Natural killer cell (primary cell): Measurements from ENCODE around the gene ERBB4. TPM values are rescaled to one million over a fixed set of nuclear protein-coding genes. Genes with fewer than 3 reads are reported as not detected.

Experiments used
- ATAC-seq, 3 donors: fragments of 150-1000 bp in 2 of 3; fragments of 200-7000 bp in 1 of 3; cut with Tn5 transposase; 1 replicate in 1 of 3; 2 replicates in 2 of 3; pipeline ENCODE4 v1.10.0; 2021; ENCODE audit warnings: mild to moderate bottlenecking in 2 of 3, moderate library complexity in 2 of 3
- DNase-seq, 2 donors: peaks; one replicate each; pipeline versions ENCODE4 v3.0.0 to v3.0.0-alpha.2; 2013 to 2021; ENCODE audit warnings: mixed read lengths in 1 of 2
- H3K27ac ChIP-seq: one replicate; pipeline ENCODE4 v1.5.1; 2013; ENCODE audit warnings: mild to moderate bottlenecking, low read length
- H3K27me3 ChIP-seq: one replicate; pipeline ENCODE4 v1.6.1; 2013; ENCODE audit warnings: low read length; ENCODE audit not compliant: control insufficient read depth, insufficient read depth
- H3K36me3 ChIP-seq: one replicate; pipeline ENCODE4 v1.6.1; 2013; ENCODE audit warnings: low read length; ENCODE audit not compliant: control insufficient read depth, insufficient read depth
- H3K4me1 ChIP-seq: one replicate; pipeline ENCODE4 v1.6.1; 2013; ENCODE audit warnings: low read length; ENCODE audit not compliant: control insufficient read depth, insufficient read depth
- H3K4me3 ChIP-seq: one replicate; pipeline ENCODE4 v1.5.1; 2013; ENCODE audit warnings: low read length
- H3K9me3 ChIP-seq: one replicate; pipeline ENCODE4 v1.6.1; 2013; ENCODE audit warnings: low read length; ENCODE audit not compliant: control insufficient read depth, insufficient read depth
- H3K27ac Mint-ChIP-seq, 2 donors: one replicate each; pipeline ENCODE4 v1.8.0; 2022; ENCODE audit warnings: mild to moderate bottlenecking in 2 of 2, mixed read lengths in 2 of 2, moderate library complexity in 1 of 2
- H3K27me3 Mint-ChIP-seq, 2 donors: one replicate each; pipeline ENCODE4 v1.8.0; 2022; ENCODE audit warnings: low read depth in 2 of 2, mixed read lengths in 2 of 2
- H3K36me3 Mint-ChIP-seq: one replicate; pipeline ENCODE4 v1.8.0; 2022; ENCODE audit warnings: mixed read lengths
- H3K4me1 Mint-ChIP-seq, 2 donors: one replicate each; pipeline ENCODE4 v1.8.0; 2022; ENCODE audit warnings: mixed read lengths in 2 of 2
- H3K4me3 Mint-ChIP-seq: one replicate; pipeline ENCODE4 v1.8.0; 2022; ENCODE audit warnings: mild to moderate bottlenecking, moderate library complexity, mixed read lengths
- H3K9me3 Mint-ChIP-seq, 2 donors: one replicate each; pipeline ENCODE4 v1.8.0; 2022; ENCODE audit warnings: mixed read lengths in 2 of 2
- WGBS: methylation state at CpG from one replicate; pipeline ENCODE4 v1.1.7; 2013; ENCODE audit warnings: missing lambda C conversion rate; ENCODE audit not compliant: insufficient coverage; 5-methylcytosine and 5-hydroxymethylcytosine counted together
- intact Hi-C: fragments of 100-400 bp; cut with micrococcal nuclease; formaldehyde crosslinking; loops from one replicate; pipeline ENCODE4 v1.14.2; 2022
- total RNA-seq, 4 donors: library from RNA; stranded (reverse); fragments of 120-200 nt in 1 of 4; gene quantifications; one replicate each; pipeline versions ENCODE4 v1.2.3 to v1.2.4, GENCODE V29; 2013 to 2022
- TF ChIP-seq, protein P1 (sequence below): fragments of 200-600 bp; IDR thresholded peaks from one replicate; pipeline ENCODE4 v1.8.0; 2022; ENCODE audit warnings: antibody characterized with exemption

The ERBB4 gene
- total RNA-seq, 3 donors from 2014 or later (not counting 1 experiment from before 2014, with no cell fraction given): 0.08 TPM; not detected in 2

DNA sequence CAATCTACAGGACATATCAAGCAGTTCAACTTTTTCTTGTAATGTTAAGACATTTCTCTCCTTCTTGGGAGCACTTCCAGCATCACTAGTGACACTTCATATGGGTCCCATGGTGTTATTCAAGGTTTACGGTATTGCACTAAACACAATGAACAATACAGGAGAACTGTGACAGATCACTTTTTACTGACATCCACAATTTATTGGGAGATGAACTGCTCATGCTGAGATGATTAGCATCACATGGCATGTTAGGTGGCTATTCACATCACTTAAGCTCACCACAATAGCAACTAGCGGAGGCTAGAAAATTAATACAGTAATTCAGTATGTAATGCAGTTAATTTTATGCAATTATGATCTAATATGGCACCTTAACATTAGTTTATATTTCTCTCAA is 264.4 kb downstream of the ERBB4 start:
- Mint-ChIP-seq H3K4me3 (no peak overlapping the region), H3K27me3 (no peaks in the 10 kb centered on the region), H3K4me1 (no peaks in the 10 kb centered on the region), H3K27ac (no peak overlapping the region), H3K9me3 (peaks cover 2 to 4% of the 10 kb centered on the region in 2 donors), H3K36me3 (no peaks in the 10 kb centered on the region)
- Histone ChIP-seq H3K4me3 (no peak overlapping the region), H3K4me1 (no peaks in the 10 kb centered on the region), H3K9me3 (no peaks in the 10 kb centered on the region), H3K27me3 (no peaks in the 10 kb centered on the region), H3K27ac (no peak overlapping the region), H3K36me3 (no peaks in the 10 kb centered on the region)
- WGBS: 100% methylated on average over 1 of the region's 2 CpGs
- DNase-seq (no peak), ATAC-seq (no peak)
- intact Hi-C loops: no loop called here
- TF ChIP-seq, protein P1, sequence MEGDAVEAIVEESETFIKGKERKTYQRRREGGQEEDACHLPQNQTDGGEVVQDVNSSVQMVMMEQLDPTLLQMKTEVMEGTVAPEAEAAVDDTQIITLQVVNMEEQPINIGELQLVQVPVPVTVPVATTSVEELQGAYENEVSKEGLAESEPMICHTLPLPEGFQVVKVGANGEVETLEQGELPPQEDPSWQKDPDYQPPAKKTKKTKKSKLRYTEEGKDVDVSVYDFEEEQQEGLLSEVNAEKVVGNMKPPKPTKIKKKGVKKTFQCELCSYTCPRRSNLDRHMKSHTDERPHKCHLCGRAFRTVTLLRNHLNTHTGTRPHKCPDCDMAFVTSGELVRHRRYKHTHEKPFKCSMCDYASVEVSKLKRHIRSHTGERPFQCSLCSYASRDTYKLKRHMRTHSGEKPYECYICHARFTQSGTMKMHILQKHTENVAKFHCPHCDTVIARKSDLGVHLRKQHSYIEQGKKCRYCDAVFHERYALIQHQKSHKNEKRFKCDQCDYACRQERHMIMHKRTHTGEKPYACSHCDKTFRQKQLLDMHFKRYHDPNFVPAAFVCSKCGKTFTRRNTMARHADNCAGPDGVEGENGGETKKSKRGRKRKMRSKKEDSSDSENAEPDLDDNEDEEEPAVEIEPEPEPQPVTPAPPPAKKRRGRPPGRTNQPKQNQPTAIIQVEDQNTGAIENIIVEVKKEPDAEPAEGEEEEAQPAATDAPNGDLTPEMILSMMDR: no peak

DNA sequence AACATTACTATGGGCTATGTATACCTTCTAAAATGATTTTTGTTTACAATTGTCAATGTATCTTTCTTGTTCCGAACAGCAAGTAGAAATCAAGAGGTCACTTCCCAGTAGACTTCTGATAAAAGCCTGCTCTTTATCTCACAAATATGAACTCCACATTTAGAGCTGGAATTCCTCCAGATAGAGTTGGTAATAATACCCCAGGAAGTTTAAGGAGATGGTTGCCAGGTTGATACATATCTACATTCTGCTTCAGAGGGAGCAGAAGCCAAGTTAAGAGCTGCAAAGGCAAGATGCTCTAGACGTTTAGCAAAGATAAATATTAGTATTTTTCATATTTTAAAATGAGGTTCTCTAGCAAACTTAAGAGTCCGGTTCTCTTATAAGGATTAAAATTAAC is 267.0 kb downstream of the ERBB4 start:
- Mint-ChIP-seq H3K4me3 (no peak overlapping the region), H3K4me1 (no peaks in the 10 kb centered on the region), H3K27ac (no peak overlapping the region), H3K27me3 (no peaks in the 10 kb centered on the region), H3K36me3 (no peaks in the 10 kb centered on the region), H3K9me3 (peaks cover 0 to 4% of the 10 kb centered on the region in 2 donors)
- intact Hi-C loops: no loop called here
- Histone ChIP-seq H3K9me3 (no peaks in the 10 kb centered on the region), H3K4me1 (no peaks in the 10 kb centered on the region), H3K36me3 (no peaks in the 10 kb centered on the region), H3K27me3 (no peaks in the 10 kb centered on the region), H3K4me3 (no peak overlapping the region), H3K27ac (no peak overlapping the region)
- TF ChIP-seq, protein P1: no peak
- 80% methylated on average over 2 of the region's 3 CpGs for WGBS
- ATAC-seq (no peak), DNase-seq (no peak)

DNA sequence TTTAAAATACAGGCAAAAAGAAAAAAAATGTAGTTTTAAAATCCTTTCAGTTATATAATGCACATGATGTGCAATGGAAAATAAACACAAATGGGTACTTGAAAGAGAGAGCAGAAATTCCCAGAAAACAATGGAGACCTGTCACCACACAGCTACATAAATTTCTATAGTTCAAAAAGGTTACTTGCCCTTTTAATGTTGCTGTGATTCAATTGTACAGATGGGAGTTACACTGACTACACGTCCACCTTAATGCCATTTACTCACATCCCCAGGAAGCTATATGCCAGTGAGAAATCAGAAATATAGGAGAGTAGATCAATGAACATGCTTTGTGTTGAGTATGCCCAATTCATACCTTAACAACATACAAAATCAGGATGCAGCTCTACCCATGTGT is 269.6 kb downstream of the ERBB4 start:
- no CpG with 5 or more reads among the region's 1 CpG for WGBS
- H3K36me3 Mint-ChIP-seq: no peaks in the 10 kb centered on the region
- TF ChIP-seq, protein P1: no peak
- no peaks in the 10 kb centered on the region for H3K27me3 Mint-ChIP-seq
- Histone ChIP-seq H3K4me1 (no peaks in the 10 kb centered on the region), H3K27me3 (no peaks in the 10 kb centered on the region), H3K36me3 (no peaks in the 10 kb centered on the region), H3K9me3 (no peaks in the 10 kb centered on the region), H3K4me3 (no peak overlapping the region), H3K27ac (no peak overlapping the region)
- H3K4me3 Mint-ChIP-seq: no peak overlapping the region
- DNase-seq (no peak), ATAC-seq (no peak)
- H3K4me1 Mint-ChIP-seq: no peaks in the 10 kb centered on the region
- no peak overlapping the region for H3K27ac Mint-ChIP-seq
- intact Hi-C loops: no loop called here
- H3K9me3 Mint-ChIP-seq: peaks cover 0 to 4% of the 10 kb centered on the region in 2 donors

DNA sequence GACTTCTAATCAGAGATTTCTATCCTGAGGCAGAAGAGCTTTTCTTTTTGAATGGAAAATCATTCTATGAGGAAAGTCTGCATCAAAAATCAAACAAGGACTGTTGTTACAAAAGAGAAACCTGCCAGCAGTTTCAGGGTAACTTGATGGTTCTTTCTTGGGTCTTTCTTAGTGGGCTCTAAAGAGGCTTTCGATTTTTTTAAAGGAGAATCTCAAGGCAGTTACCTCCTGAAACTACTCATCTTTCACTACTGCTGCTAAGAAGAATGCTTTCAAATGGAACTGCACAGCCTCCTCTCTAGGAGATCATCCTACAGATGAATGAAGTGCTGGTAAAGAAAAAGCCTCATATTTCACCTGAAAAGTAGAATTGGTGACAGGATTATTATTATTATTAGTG is 272.3 kb downstream of the ERBB4 start:
- no peaks in the 10 kb centered on the region for H3K4me1 ChIP-seq
- no peak for DNase-seq
- H3K27me3 ChIP-seq: no peaks in the 10 kb centered on the region
- no peak overlapping the region for H3K4me3 Mint-ChIP-seq
- TF ChIP-seq, protein P1: no peak
- no peak overlapping the region for H3K27ac Mint-ChIP-seq
- H3K4me3 ChIP-seq: no peak overlapping the region
- no CpG with 5 or more reads among the region's 1 CpG for WGBS
- H3K36me3 ChIP-seq: no peaks in the 10 kb centered on the region
- ATAC-seq: no peak
- H3K27ac ChIP-seq: no peak overlapping the region
- H3K9me3 Mint-ChIP-seq: peaks cover 0 to 6% of the 10 kb centered on the region in 2 donors
- H3K4me1 Mint-ChIP-seq: no peaks in the 10 kb centered on the region
- no peaks in the 10 kb centered on the region for H3K36me3 Mint-ChIP-seq
- H3K9me3 ChIP-seq: no peaks in the 10 kb centered on the region
- intact Hi-C loops: no loop called here
- H3K27me3 Mint-ChIP-seq: no peaks in the 10 kb centered on the region
